Activated naive CD4-positive, alpha-beta T cell treated with anti-CD3 and anti-CD28 coated beads, Interleukin-2, amount 50 U/mL, for 24 hours (primary cell): ENCODE measurements around the gene KCNJ14.

Experiments used
- H3K27ac Mint-ChIP-seq: one replicate; pipeline ENCODE4 v1.8.0; 2021; ENCODE audit warnings: mild to moderate bottlenecking, mixed read lengths
- H3K27me3 Mint-ChIP-seq: one replicate; pipeline ENCODE4 v1.8.0; 2021; ENCODE audit warnings: mixed read lengths
- H3K36me3 Mint-ChIP-seq: one replicate; pipeline ENCODE4 v1.8.0; 2021; ENCODE audit warnings: mixed read lengths
- H3K4me1 Mint-ChIP-seq: one replicate; pipeline ENCODE4 v1.8.0; 2021; ENCODE audit warnings: mixed read lengths
- H3K4me3 Mint-ChIP-seq: one replicate; pipeline ENCODE4 v1.8.0; 2021; ENCODE audit warnings: mild to moderate bottlenecking, mixed read lengths
- H3K9me3 Mint-ChIP-seq: one replicate; pipeline ENCODE4 v1.8.0; 2021; ENCODE audit warnings: mixed read lengths

The KCNJ14 gene

DNA sequence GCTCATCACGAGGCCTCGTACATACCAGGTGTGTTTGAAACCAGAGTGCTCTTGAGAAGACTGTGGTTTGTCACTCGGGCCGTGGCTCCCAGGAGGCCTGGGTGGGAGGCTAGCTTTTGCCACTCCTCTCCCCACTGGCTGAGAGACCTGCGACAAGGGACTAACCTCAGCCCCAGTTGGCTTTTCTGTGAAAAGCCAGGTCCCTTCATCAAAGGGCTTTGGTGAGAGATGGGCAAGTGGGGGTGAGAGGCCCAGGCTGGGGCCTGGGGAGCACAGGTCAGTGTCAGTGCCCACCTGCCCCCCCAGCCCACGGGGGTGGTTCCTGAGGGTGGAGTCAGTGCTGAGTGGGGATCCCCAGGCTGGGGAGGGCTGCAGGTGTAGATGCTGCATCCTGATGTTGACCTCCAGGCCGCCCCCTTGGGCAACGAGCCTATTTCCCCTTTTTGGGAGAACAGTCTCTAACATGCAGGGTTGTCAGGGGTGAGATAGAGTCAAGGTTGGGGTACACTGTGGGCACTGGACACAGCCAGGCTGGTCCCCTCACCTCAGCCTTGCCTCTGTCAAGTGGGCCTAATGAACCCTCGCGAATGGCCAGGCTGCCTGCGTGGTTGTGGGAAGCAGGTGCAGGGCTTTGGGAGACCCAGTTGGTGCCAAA lies 661 bp downstream of the KCNJ14 start:
- peaks cover 7% of the 10 kb centered on the region for H3K36me3 Mint-ChIP-seq
- no peak overlapping the region for H3K27ac Mint-ChIP-seq
- no peaks in the 10 kb centered on the region for H3K27me3 Mint-ChIP-seq

DNA sequence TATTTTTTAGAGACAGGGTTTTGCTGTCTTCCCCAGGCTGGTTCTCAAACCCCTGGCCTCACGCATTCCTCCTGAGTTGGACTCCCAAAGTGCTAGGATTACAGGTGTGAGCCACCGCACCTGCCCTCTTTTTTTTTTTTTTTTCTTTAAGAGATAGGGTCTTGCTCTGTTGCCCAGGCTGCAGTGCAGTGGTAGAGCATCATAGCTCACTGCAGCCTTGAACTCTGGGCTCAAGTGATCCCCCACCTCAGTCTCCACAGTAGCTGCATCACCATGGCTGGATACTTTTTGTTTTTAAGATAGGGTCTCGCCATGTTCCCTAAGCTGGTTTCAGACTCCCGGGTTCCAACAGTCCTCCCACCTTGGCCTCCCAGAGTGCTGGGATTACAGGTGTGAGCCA lies 1.5 kb downstream of the KCNJ14 start:
- H3K27ac Mint-ChIP-seq, result no peak overlapping the region
- no peaks in the 10 kb centered on the region for H3K9me3 Mint-ChIP-seq
- no peaks in the 10 kb centered on the region for H3K27me3 Mint-ChIP-seq
- peaks cover 4% of the 10 kb centered on the region for H3K36me3 Mint-ChIP-seq
- H3K4me1 Mint-ChIP-seq, result peaks cover 11% of the 10 kb centered on the region
- H3K4me3 Mint-ChIP-seq, result no peak overlapping the region

More for the DNA sequence above, 661 bp downstream of the KCNJ14 start:
- H3K4me3 Mint-ChIP-seq, result no peak overlapping the region
- no peaks in the 10 kb centered on the region for H3K9me3 Mint-ChIP-seq
- peaks cover 11% of the 10 kb centered on the region for H3K4me1 Mint-ChIP-seq

DNA sequence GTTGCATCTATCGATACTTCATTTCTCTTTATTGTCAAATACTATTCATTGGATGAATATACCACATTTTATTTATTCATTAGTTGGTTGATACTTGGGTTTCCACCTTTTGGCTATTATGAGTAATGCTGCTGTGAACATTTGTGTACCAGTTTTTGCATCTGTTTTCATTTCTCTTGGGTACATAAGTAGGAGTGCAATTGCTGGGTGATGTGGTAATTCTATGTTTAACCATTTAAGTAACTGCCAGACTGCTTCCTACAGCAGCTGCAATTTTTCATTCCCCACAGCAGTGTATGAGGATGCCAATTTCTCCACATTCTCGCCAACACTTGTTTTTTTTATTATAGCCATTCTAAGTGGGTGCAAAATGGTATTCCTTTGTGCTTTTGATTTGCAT lies 2.6 kb downstream of the KCNJ14 start:
- Mint-ChIP-seq H3K27ac (no peak overlapping the region), H3K4me3 (no peak overlapping the region), H3K4me1 (peaks cover 11% of the 10 kb centered on the region), H3K9me3 (no peaks in the 10 kb centered on the region), H3K36me3 (peaks cover 6% of the 10 kb centered on the region), H3K27me3 (no peaks in the 10 kb centered on the region)

DNA sequence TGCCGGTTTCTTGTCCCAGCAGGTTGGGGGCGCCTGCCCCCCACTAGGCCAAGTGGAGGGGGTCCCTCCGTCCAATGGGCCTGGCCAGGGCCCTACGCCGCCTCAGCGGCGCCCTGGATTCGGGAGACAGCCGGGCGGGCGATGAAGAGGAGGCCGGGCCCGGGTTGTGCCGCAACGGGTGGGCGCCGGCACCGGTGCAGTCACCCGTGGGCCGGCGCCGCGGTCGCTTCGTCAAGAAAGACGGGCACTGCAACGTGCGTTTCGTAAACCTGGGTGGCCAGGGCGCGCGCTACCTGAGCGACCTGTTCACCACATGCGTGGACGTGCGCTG lies 6.2 kb downstream of the KCNJ14 start:
- Mint-ChIP-seq H3K9me3 (no peaks in the 10 kb centered on the region), H3K27me3 (no peaks in the 10 kb centered on the region), H3K4me3 (no peak overlapping the region), H3K27ac (no peak overlapping the region), H3K4me1 (peaks cover 4% of the 10 kb centered on the region), H3K36me3 (peaks cover 3% of the 10 kb centered on the region)

DNA sequence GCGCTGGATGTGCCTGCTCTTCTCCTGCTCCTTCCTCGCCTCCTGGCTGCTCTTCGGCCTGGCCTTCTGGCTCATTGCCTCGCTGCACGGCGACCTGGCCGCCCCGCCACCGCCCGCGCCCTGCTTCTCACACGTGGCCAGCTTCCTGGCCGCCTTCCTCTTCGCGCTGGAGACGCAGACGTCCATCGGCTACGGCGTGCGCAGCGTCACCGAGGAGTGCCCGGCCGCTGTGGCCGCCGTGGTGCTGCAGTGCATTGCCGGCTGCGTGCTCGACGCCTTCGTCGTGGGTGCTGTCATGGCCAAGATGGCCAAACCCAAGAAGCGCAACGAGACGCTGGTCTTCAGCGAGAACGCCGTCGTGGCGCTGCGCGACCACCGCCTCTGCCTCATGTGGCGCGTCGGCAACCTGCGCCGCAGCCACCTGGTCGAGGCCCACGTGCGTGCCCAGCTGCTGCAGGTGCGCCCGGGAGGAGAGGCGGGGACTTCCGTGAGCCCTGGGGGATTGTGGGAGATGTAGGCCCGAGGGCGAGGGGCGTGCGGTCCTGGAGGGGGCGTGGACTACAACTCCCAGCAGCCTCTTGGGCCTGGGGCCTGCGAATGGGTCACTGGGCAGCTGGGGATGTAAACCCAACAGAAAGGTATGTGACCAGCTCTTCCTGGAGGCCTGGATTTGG lies 6.7 kb downstream of the KCNJ14 start:
- H3K36me3 Mint-ChIP-seq, result peaks cover 3% of the 10 kb centered on the region
- H3K27me3 Mint-ChIP-seq, result no peaks in the 10 kb centered on the region
- H3K9me3 Mint-ChIP-seq, result no peaks in the 10 kb centered on the region
- H3K4me1 Mint-ChIP-seq, result peaks cover 4% of the 10 kb centered on the region
- H3K27ac Mint-ChIP-seq, result no peak overlapping the region
- H3K4me3 Mint-ChIP-seq, result no peak overlapping the region

DNA sequence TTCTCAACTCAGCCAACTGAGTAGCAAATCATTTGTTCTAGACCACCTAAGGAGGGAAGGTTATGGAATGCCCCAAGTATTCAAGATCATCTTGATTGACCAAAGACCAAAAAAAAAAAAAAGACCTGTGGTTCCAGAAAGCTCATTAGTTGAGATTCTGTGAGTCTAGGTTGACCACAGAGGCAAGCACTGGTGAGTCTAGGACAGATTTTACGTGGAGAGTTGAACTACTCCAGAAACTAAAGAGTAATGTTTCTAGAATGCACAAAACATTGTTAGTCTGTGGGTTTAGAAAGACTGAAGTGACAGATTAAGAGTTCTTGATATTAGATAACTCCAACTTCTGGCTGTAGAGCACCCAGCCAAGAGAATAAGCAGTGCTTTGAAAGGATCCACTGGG lies 9.8 kb downstream of the KCNJ14 start:
- Mint-ChIP-seq H3K4me3 (no peak overlapping the region), H3K4me1 (peaks cover 19% of the 10 kb centered on the region), H3K27ac (no peak overlapping the region), H3K36me3 (peaks cover 1% of the 10 kb centered on the region), H3K27me3 (no peaks in the 10 kb centered on the region), H3K9me3 (no peaks in the 10 kb centered on the region)

DNA sequence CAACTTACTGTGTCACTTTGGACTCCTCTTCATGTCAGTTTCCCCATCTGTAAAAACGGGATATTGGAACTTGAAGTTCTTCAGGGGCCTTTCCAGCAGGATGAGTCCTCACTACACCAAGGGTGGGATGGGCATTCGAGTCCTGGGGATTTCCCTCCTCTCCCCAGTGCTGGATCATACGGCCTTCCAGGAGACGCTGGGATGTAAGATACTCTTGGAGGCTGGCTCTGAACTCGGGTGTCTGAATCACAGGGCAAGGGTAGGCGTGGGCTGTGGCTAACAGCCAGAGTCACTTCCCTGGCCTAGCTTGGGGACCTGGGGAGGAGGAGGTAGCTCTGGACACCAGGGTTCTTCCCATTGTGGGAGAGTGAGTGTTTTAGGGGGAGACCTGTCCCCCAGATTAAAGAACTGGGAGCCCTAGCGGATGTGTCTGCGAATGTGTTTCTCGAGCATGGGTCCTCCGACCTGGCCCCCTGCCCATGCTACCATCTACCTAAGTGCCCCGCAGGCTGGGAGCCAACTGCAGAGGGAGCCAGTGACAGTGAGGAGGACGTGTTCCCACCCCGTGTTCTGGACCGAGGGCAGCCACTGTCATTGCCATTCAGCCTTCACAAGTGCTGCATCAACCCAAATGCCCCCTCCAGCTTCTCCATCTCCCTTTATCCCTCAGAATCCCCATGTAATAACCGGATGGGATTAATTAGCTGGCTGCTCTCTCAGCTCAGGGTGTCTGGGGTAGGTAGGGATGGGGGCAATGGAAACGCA lies 11.4 kb downstream of the KCNJ14 start:
- H3K27me3 Mint-ChIP-seq, result no peaks in the 10 kb centered on the region
- H3K36me3 Mint-ChIP-seq, result peaks cover 3% of the 10 kb centered on the region
- peaks cover 24% of the 10 kb centered on the region for H3K4me1 Mint-ChIP-seq
- H3K27ac Mint-ChIP-seq, result no peak overlapping the region
- H3K4me3 Mint-ChIP-seq, result no peak overlapping the region
- no peaks in the 10 kb centered on the region for H3K9me3 Mint-ChIP-seq

DNA sequence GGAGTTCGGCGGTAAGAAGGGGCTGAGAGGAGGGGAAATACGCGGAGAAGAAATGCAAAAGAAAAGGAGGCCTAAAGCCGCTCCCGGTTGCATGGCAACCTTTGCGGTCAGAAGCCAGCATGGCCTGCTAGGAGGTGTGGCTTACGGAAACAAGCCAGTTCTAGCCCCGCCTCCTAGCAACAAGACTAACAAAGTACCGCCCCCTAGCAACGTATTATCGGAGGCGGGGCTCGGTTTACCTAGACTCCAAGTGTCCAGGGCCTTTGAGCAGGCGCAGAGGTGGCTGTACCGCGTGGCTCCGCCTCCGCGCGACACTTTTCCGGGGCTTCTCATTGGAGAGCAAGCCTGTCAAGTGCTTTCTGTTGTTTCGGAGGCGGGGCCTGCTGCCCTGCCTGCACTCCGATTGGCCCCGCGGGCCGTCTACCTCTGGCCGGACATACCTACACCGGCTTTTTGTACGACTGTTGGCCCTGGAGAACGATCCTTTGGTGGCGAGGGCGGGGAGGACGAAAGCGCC lies 13.5 kb downstream of the KCNJ14 start:
- peaks cover 31% of the 10 kb centered on the region for H3K4me1 Mint-ChIP-seq
- peak overlapping the region; percentile 94 for H3K27ac Mint-ChIP-seq
- H3K9me3 Mint-ChIP-seq, result no peaks in the 10 kb centered on the region
- H3K27me3 Mint-ChIP-seq, result no peaks in the 10 kb centered on the region
- H3K36me3 Mint-ChIP-seq, result peaks cover 2% of the 10 kb centered on the region
- H3K4me3 Mint-ChIP-seq, result peak overlapping the region; percentile 97

DNA sequence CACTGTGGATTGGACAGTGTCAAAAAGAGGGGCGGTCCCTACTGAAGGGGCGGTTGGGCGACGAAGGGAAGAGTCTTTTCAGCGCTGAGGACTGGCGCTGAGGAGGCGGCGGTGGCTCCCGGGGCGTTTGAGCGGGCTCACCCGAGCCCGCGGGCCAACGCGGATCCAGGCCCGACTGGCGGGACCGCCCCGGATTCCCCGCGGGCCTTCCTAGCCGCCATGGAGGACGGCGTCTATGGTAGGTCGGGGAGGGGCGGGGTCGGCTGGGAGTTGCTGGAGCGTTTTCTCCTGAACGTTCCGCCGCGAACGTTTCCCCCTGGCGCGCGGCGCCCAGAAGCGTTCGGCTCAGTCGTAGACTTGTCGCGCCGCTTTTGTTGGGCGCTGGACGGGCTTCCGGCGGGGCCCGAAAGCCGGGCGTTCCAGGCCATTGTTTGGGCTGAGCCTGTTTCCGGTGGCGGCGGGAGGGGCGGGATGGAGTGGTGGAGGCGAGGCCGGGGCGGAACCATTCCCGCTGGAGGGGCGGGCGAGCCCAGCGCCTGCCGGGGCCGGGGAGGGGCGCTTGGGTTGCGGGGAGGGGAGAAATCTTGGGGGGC lies 14.0 kb downstream of the KCNJ14 start, which contains the start of gene CYTH2:
TSS of gene CYTH2 (plus strand) at position 81 of the 593 bp plus-strand sequence. CDS start at position 220, 139 bp downstream.
- Mint-ChIP-seq H3K36me3 (peaks cover 2% of the 10 kb centered on the region), H3K4me1 (peaks cover 31% of the 10 kb centered on the region), H3K27ac (peak within 1 kb of the TSS; percentile 94), H3K9me3 (no peaks in the 10 kb centered on the region), H3K27me3 (no peaks in the 10 kb centered on the region), H3K4me3 (peak within 1 kb of the TSS; percentile 97)

DNA sequence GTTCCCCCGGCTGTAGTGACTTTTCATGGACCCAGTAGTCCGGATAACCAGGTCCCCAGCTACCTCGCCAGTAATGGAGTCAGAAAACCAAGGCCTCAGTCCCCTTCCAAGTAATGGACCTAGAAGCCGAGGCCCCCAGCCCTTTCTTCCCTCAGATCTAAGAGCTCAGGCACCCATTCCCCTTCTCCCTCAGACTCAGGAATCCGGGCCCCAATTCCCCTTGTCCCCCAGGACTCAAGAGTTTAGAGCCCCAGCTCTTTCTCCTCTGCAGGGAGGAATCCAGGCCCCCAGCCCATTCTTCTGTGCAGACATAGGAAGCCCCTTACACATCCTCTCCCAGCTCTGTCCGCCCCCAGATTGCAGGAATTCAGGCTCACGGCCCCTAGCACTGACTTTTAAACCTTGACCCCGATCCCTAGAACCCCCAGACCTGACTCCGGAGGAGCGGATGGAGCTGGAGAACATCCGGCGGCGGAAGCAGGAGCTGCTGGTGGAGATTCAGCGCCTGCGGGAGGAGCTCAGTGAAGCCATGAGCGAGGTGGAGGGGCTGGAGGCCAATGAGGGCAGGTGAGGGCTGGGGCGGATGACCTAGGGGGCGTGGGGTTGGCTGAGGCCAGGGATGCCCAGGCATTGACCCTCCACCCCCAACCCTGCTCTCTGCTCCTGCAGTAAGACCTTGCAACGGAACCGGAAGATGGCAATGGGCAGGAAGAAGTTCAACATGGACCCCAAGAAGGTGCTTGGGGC lies 14.7 kb downstream of the KCNJ14 start:
- H3K27me3 Mint-ChIP-seq, result no peaks in the 10 kb centered on the region
- peaks cover 31% of the 10 kb centered on the region for H3K4me1 Mint-ChIP-seq
- H3K9me3 Mint-ChIP-seq, result no peaks in the 10 kb centered on the region
- H3K4me3 Mint-ChIP-seq, result peak overlapping the region; percentile 97
- H3K36me3 Mint-ChIP-seq, result peaks cover 2% of the 10 kb centered on the region
- peak overlapping the region; percentile 59 for H3K27ac Mint-ChIP-seq

DNA sequence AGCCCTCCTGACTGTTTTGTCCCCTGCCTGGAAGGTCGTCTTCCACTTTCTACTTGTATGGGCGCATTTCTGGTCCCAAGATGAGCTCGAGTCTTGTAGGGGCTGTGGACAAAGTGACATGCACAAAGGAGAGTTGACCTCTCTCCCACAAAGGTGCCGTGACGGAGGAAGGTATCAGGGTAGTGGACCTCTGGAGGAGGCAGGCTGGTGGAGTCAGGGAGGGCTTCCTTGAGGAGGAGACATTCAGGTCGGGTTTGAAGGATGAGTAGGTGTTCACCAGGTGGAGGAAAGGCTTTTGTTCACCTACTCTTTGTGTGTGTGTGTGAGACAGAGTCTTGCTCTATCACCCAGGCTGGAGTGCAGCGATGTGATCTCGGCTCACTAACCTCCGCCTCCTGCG lies 15.5 kb downstream of the KCNJ14 start:
- Mint-ChIP-seq H3K27ac (no peak overlapping the region), H3K36me3 (peaks cover 3% of the 10 kb centered on the region), H3K4me1 (peaks cover 31% of the 10 kb centered on the region), H3K27me3 (no peaks in the 10 kb centered on the region), H3K4me3 (peak overlapping the region; percentile 27), H3K9me3 (no peaks in the 10 kb centered on the region)

DNA sequence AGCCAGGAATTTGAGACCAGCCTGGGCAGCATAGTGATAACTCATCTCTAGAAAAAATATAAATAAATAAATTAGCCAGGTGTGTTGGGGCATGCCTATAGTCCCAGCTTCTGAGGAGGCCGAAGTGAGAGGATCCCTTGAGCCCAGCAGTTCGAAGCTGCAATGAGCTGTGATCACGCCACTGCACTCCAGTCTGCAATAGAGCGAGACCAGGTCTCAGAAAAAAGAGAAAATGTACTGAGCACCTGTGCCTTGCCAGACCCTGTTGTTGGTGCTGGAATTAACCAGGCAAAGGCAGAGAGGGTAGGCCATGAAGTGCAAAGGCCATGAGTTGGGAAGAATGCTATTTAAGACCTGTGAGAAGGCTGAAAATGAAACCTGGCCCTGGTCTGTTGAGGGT lies 16.5 kb downstream of the KCNJ14 start:
- Mint-ChIP-seq H3K36me3 (peaks cover 3% of the 10 kb centered on the region), H3K4me1 (peaks cover 31% of the 10 kb centered on the region), H3K27me3 (no peaks in the 10 kb centered on the region), H3K9me3 (no peaks in the 10 kb centered on the region), H3K27ac (no peak overlapping the region), H3K4me3 (no peak overlapping the region)

DNA sequence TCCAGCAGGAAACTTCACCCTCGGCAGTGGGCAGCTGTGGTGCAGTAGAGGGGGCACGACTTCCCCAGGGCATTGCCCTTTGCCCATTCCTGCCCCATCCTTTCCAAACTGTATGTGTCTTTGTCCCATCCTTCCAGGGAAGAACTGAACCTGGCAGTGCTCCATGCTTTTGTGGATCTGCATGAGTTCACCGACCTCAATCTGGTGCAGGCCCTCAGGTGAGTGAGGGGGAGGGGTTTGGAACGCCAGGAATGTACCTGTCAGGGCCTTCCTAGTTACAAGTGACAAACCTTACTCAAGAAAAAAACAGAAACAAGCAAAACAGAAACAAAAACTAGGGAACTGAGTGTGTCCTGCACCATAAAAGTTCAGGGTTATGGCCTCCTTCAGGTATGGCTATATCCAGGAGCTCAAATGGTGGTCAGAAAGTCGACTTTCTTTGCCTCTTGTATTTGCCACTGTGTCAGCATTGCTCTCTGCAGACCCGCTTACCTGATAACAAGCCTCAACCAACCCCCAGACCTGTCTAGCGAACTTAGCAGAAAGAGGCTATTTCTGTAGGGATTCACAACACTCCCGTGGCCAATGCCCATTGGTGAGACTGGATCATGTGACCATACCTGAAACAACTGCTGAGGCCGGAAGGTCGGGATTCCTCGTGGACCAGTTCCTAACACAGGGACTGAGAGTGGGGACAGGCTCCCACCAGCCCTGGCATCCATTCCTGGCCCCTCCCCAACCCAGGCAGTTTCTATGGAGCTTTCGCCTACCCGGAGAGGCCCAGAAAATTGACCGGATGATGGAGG lies 18.0 kb downstream of the KCNJ14 start:
- H3K27ac Mint-ChIP-seq, result peak overlapping the region; percentile 23
- H3K9me3 Mint-ChIP-seq, result no peaks in the 10 kb centered on the region
- no peak overlapping the region for H3K4me3 Mint-ChIP-seq
- H3K4me1 Mint-ChIP-seq, result peaks cover 25% of the 10 kb centered on the region
- no peaks in the 10 kb centered on the region for H3K27me3 Mint-ChIP-seq
- H3K36me3 Mint-ChIP-seq, result peaks cover 3% of the 10 kb centered on the region

DNA sequence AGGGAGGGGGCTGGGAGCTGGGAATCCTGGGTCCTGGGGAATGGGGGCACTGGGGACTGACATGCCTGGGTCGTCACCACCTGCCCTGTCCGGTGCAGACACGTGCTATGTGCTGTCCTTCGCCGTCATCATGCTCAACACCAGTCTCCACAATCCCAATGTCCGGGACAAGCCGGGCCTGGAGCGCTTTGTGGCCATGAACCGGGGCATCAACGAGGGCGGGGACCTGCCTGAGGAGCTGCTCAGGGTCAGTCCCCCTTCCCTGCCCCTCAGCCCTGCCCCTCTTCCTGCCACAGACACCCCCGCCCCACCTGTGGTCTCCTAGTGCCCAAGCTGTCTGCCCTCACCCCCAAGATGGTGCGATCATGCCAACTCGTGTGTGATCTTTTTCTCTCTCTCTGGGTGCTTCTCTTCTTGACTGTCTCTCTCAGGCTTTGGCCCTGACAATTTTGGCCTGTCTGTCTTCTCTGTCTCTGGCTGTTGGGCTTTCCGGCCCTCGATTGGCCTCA lies 18.8 kb downstream of the KCNJ14 start:
- no peaks in the 10 kb centered on the region for H3K27me3 Mint-ChIP-seq
- no peak overlapping the region for H3K4me3 Mint-ChIP-seq
- H3K4me1 Mint-ChIP-seq, result peaks cover 17% of the 10 kb centered on the region
- no peak overlapping the region for H3K27ac Mint-ChIP-seq
- H3K9me3 Mint-ChIP-seq, result no peaks in the 10 kb centered on the region
- H3K36me3 Mint-ChIP-seq, result peaks cover 3% of the 10 kb centered on the region
